T-helper 1 cell treated with Interleukin-12 subunit alpha and Interleukin-12 subunit beta and Interleukin-4 antibody, amounts not matched to agents 30 μg/mL and 1 μg/mL, for 36 hours (primary cell): ENCODE data around the gene CELSR3.
A peak's percentile ranks its signal among the peaks of the same experiment; 100 is the strongest.

Source experiments
- H3K27ac Mint-ChIP-seq: one replicate; pipeline ENCODE4 v1.8.0; 2021; ENCODE audit warnings: mild to moderate bottlenecking, mixed read lengths
- H3K27me3 Mint-ChIP-seq: one replicate; pipeline ENCODE4 v1.8.0; 2021; ENCODE audit warnings: low read depth, mixed read lengths
- H3K36me3 Mint-ChIP-seq: one replicate; pipeline ENCODE4 v1.8.0; 2021; ENCODE audit warnings: low read depth, mixed read lengths
- H3K4me1 Mint-ChIP-seq: one replicate; pipeline ENCODE4 v1.8.0; 2021; ENCODE audit warnings: low read depth, mixed read lengths
- H3K4me3 Mint-ChIP-seq: one replicate; pipeline ENCODE4 v1.8.0; 2021; ENCODE audit warnings: mild to moderate bottlenecking, moderate library complexity, mixed read lengths
- H3K9me3 Mint-ChIP-seq: one replicate; pipeline ENCODE4 v1.8.0; 2021; ENCODE audit warnings: mixed read lengths

Gene CELSR3

GRCh38 chr3:48641396-48641795 is 21.3 kb downstream of the CELSR3 start:
- Mint-ChIP-seq H3K4me1 (no peaks in the 10 kb centered on the region), H3K4me3 (no peak overlapping the region), H3K27ac (no peak overlapping the region), H3K27me3 (no peaks in the 10 kb centered on the region), H3K9me3 (no peaks in the 10 kb centered on the region), H3K36me3 (no peaks in the 10 kb centered on the region)

DNA sequence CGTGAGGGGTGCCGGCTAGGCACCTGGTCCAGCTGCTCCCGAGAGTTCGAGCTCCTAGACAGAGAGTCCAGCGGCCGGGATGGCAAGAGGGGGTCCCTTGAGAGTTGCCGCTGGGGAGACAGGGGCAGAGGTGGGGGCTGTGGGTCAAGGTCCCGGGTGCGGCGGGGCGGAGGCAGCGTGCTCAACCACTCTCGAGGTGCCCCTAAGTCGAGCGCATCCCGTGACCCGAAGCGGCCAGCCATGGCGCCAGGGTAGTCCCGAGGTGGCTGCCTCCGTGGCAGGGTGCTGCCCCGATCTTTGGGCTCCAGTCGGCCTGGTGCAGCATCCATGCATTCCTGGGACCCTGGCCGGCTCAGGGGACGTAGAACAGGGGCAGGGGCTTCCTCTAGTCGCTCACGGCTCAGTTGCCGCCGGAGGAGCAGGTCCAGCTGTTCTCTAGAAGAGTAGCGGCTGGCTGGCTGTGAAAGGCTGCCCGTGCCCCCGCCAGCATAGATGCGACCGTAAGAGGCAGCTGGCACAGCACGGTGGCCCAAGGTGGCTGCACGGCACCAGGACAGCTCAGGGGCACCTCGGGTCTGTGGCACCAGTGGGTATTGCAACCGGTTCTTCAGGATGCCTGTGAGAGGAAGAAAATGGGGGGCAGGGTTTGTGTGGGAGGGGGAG is 22.6 kb downstream of the CELSR3 start:
- H3K27me3 Mint-ChIP-seq: no peaks in the 10 kb centered on the region
- no peaks in the 10 kb centered on the region for H3K36me3 Mint-ChIP-seq
- H3K27ac Mint-ChIP-seq: no peak overlapping the region
- no peaks in the 10 kb centered on the region for H3K9me3 Mint-ChIP-seq
- H3K4me1 Mint-ChIP-seq: peaks cover 3% of the 10 kb centered on the region
- no peak overlapping the region for H3K4me3 Mint-ChIP-seq

- Mint-ChIP-seq H3K36me3 (peaks cover 2% of the 10 kb centered on the region), H3K27me3 (no peaks in the 10 kb centered on the region), H3K4me1 (peaks cover 12% of the 10 kb centered on the region), H3K9me3 (no peaks in the 10 kb centered on the region), H3K4me3 (peak overlapping the region; percentile 35), H3K27ac (no peak overlapping the region)
Observed at GRCh38 chr3:48637305-48637704, 25.4 kb downstream of the CELSR3 start.

DNA sequence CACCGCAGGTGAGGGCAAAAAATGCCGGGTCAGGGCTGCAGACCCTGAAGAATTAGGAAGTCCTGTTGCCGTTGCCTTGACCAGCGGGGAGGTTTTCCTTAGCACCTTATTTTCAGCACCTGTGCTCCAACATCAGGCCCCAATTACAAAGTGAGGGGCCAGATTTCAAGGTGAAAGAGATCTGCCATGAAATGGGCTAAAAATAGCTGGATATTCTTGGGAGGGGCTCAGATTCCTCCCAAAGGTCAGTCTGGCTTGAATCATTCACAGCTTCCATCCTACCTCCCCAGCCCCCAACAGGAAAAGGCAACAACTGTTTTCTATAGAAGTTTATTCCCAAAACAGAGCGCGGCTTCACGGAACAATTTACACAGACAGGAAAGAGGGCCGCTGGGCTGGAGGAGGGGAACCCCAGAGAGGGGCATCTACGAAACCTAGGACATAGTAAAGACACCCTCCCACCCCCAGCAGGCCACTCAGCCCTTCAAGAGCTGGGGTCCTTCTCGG is 26.5 kb downstream of the CELSR3 start:
- Mint-ChIP-seq H3K36me3 (peaks cover 2% of the 10 kb centered on the region), H3K27ac (no peak overlapping the region), H3K9me3 (no peaks in the 10 kb centered on the region), H3K4me3 (peak overlapping the region; percentile 90), H3K27me3 (no peaks in the 10 kb centered on the region), H3K4me1 (peaks cover 12% of the 10 kb centered on the region)

DNA sequence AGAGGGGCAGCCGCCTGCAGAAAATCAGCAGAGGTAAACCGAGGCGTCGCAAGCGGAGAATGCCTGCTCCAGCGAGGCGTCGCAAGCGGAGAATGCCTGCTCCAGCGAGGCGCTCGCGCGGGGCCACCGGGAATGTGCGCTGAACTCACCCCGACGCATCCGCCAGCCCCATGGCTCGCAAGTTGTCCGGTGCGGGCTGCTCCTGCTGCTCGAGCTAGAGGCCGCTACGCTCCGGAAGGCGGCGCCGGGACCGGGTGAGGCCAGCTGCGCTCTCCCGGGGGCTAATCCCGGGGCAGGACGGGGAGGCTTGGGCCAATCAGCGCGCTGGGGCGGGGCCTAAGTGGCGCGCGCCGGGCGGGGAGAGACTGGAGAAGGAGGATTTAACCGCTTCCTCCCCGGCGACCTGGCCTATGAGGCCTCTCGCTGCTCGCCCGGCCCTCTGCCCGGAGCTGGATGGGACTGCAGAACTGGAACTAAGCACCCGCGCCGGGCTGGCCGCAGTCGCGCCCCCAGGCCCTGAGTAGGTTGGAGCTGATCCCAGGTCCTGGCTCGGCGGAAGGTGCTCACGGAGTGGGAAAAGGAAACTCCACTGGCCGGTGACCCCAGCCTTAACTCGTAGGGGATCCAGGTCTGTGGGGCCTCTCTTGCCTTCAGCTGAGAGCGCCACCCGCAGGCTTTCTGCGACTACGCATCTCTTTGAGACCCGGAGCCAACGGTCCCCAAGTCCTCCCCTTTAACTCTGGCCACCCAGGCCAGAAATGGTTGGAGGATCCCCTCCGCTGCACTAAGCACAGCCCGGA is 27.3 kb downstream of the CELSR3 start, which contains the start of gene SLC26A6:
SLC26A6 (minus strand) TSS at position 240 of the 800 bp plus-strand sequence; CDS start at position 172, 68 bp downstream.
- H3K4me1 Mint-ChIP-seq: peaks cover 12% of the 10 kb centered on the region
- H3K4me3 Mint-ChIP-seq: peak within 1 kb of the TSS; percentile 90
- H3K9me3 Mint-ChIP-seq: no peaks in the 10 kb centered on the region
- peak within 1 kb of the TSS; percentile 89 for H3K27ac Mint-ChIP-seq
- H3K27me3 Mint-ChIP-seq: no peaks in the 10 kb centered on the region
- H3K36me3 Mint-ChIP-seq: peaks cover 2% of the 10 kb centered on the region

GRCh38 chr3:48634661-48635221 is 27.9 kb downstream of the CELSR3 start:
- peaks cover 12% of the 10 kb centered on the region for H3K4me1 Mint-ChIP-seq
- H3K27ac Mint-ChIP-seq: no peak overlapping the region

DNA sequence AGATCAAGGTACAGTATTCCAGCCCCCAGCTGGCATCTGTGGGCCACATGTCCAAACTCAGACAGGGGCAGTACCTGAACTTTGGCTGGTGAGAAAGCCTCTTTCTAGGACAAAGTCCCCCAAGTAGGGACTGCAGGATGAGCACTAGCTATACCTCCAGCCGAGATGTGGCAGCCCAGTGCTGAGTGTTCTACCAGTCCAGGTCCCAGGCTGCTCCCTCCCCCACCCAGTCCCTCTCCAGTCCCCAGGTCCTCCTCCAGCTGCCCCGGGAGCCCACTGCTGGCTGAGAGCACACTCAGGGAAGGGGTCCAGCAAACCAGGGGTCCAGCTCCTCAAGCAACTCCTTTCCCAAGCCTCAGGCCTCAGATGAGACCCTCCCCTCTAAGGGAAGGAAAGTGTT is 28.9 kb downstream of the CELSR3 start:
- Mint-ChIP-seq H3K27ac (no peak overlapping the region), H3K4me3 (no peak overlapping the region), H3K4me1 (peaks cover 12% of the 10 kb centered on the region), H3K27me3 (no peaks in the 10 kb centered on the region), H3K9me3 (no peaks in the 10 kb centered on the region), H3K36me3 (peaks cover 5% of the 10 kb centered on the region)

More at GRCh38 chr3:48634661-48635221, 27.9 kb downstream of the CELSR3 start:
- H3K4me3 Mint-ChIP-seq: peak overlapping the region; percentile 90
- no peaks in the 10 kb centered on the region for H3K9me3 Mint-ChIP-seq
- peaks cover 5% of the 10 kb centered on the region for H3K36me3 Mint-ChIP-seq
- no peaks in the 10 kb centered on the region for H3K27me3 Mint-ChIP-seq

- Mint-ChIP-seq H3K9me3 (no peaks in the 10 kb centered on the region), H3K36me3 (peaks cover 7% of the 10 kb centered on the region), H3K27ac (no peak overlapping the region), H3K27me3 (no peaks in the 10 kb centered on the region), H3K4me3 (no peak overlapping the region), H3K4me1 (peaks cover 12% of the 10 kb centered on the region)
Observed at GRCh38 chr3:48633256-48633655, 29.4 kb downstream of the CELSR3 start.

DNA sequence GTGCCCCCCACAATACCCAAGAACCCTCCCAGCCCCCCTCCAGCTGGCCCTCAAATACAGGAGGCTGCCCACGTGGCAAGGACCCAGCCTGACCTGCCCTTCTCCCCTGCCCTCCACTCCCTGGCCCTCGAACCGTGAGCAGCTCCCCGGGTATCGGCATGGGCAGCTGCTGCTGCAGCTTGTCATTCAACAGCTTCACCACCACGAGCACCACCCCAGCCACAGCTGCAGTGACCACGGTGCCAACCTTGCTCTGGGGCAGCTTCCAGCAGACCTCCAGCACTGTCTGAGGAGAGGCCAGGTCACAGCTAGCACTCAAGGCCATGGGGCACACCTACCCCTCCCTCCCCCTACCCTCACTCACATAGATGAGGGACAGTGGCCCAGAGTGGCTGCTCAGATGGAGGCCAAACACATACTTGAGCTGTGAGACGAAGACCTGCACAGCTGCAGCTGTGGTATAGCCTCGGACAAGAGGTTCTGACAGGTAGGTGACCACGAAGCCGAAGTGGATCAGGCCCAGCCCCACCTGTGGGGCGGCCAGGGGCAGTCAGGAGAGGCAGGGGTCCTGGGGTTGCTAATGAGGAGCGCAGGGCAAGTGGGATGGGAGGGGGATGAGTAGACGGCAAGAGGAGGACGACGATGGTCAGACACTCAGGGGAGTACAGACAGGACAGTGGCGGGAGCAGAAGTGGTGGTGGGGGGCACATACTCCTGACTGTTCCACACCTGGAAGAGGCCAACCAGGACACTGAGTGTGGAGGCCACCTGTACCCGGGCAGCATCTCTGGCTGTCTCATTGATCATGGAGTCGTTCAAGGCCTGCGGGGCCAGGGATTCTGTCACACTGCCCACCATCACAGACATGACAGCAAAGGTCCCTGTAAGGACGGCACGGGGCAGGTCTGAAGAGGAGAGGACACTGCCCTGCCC is 30.9 kb downstream of the CELSR3 start:
- Mint-ChIP-seq H3K27ac (no peak overlapping the region), H3K4me3 (no peak overlapping the region), H3K9me3 (no peaks in the 10 kb centered on the region), H3K27me3 (no peaks in the 10 kb centered on the region), H3K36me3 (peaks cover 15% of the 10 kb centered on the region), H3K4me1 (peaks cover 14% of the 10 kb centered on the region)

DNA sequence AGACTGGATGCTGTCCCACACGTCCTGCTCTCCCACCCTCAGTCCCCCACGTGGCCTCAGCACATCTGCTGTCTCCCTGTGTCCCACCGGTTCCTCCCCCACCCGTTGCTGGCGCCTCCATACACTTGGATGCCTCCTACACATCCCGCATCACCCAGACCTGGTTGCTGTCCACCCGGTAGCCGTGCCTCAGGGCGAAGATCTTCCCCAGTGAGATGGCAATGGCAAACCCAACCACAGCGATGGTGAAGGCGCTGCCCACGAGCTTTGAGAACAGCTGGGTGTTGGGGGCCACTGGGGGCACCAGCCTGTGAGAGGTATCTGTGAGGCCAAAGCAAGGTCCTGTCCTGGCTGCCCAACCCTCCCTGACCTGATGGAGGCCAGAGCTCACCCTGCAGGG is 31.9 kb downstream of the CELSR3 start:
- H3K9me3 Mint-ChIP-seq: no peaks in the 10 kb centered on the region
- peaks cover 11% of the 10 kb centered on the region for H3K4me1 Mint-ChIP-seq
- no peak overlapping the region for H3K27ac Mint-ChIP-seq
- H3K27me3 Mint-ChIP-seq: no peaks in the 10 kb centered on the region
- H3K4me3 Mint-ChIP-seq: no peak overlapping the region
- H3K36me3 Mint-ChIP-seq: peaks cover 18% of the 10 kb centered on the region

DNA sequence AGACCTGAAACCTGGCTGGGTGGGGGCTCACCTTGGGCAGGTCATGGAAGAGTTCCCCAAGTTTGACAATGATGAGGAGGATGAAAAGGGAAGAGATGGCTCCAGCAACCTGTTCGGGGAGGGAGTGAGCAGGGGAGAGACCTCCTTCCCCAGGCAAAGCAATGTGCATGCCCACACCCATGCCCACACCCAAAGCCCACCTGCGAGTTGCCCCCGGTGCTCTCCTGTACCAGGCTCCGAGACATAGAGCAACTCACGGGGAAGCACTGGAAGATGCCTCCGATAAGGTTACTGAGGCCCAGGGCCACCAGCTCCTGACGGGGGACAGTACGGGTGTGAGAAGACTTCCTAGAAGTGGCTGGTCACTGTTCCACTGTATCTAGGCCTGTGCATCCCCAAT is 32.3 kb downstream of the CELSR3 start:
- Mint-ChIP-seq H3K36me3 (peaks cover 18% of the 10 kb centered on the region), H3K9me3 (no peaks in the 10 kb centered on the region), H3K4me3 (no peak overlapping the region), H3K27ac (no peak overlapping the region), H3K4me1 (peaks cover 11% of the 10 kb centered on the region), H3K27me3 (no peaks in the 10 kb centered on the region)

- Mint-ChIP-seq H3K27ac (no peak overlapping the region), H3K4me3 (no peak overlapping the region), H3K36me3 (peaks cover 18% of the 10 kb centered on the region), H3K4me1 (peaks cover 12% of the 10 kb centered on the region), H3K27me3 (no peaks in the 10 kb centered on the region), H3K9me3 (no peaks in the 10 kb centered on the region)
Observed at GRCh38 chr3:48629894-48630293, 32.8 kb downstream of the CELSR3 start.

DNA sequence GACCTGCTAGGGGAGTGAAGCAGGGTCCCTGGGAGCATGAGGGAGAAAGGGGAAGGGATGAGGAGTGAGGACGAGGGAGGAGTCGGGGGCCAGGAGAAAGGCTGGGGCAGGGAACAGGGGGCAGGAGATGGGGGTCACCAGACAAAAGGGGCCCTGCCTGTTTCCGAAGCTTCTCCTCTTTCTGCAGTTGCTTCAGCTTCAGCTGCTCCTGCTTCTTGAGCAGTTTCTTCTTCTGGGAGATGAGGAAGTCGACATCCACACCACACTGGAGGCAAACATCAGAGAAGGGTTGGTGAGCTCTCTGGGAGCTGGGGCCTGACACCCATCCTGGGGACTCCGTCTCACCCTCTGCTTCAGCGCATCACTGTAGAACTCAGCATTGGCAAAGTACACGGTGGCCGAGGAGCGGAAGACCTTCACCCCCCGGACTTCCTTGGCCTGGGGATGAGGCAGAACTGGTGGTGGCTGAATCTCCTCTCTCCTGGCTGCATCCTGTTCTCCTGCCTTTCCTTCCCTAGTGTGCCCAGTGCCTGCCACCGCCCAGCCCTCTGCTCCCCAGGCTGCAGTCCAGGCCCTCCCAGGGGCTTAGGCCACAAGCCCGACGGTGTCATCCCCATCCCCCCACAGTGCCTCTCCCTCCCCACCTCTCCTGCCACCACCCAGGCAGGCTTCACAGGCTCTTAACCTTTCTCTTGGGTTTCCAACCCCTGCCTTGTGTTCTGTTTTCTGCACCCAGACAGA is 34.2 kb downstream of the CELSR3 start:
- H3K9me3 Mint-ChIP-seq: no peaks in the 10 kb centered on the region
- peaks cover 11% of the 10 kb centered on the region for H3K4me1 Mint-ChIP-seq
- peak overlapping the region; percentile 16 for H3K27ac Mint-ChIP-seq
- H3K4me3 Mint-ChIP-seq: no peak overlapping the region
- H3K36me3 Mint-ChIP-seq: peaks cover 18% of the 10 kb centered on the region
- no peaks in the 10 kb centered on the region for H3K27me3 Mint-ChIP-seq
